Stomach (tissue), 4 donors: Measurements from ENCODE around the gene CPAMD8.

Experiments used
- EP300 ChIP-seq: sonication (generic); formaldehyde crosslinking; IDR thresholded peaks from one replicate; pipeline ENCODE4 v1.6.1; 2017; ENCODE audit warnings: antibody characterized with exemption
- POLR2A ChIP-seq, 4 donors: fragments of 450-650 bp; IDR thresholded peaks; one replicate each; pipeline ENCODE4 v1.6.1; 2016; ENCODE audit warnings: antibody characterized with exemption in 4 of 4, control low read depth in 2 of 4, mild to moderate bottlenecking in 1 of 4, moderate library complexity in 1 of 4
- POLR2AphosphoS5 ChIP-seq, 3 donors: sonication (generic); formaldehyde crosslinking; IDR thresholded peaks; one replicate each; pipeline ENCODE4 v1.6.1; 2016; ENCODE audit warnings: antibody characterized with exemption in 3 of 3
- TF ChIP-seq, protein P1 (sequence below), 7 experiments: fragments of 450-650 bp in 4 of 7; fragments of 200-600 bp in 3 of 7; sonication (generic) in 3 of 7; IDR thresholded peaks; one replicate each; pipeline ENCODE4 v1.5.1; 2016 to 2019; ENCODE audit warnings: antibody characterized with exemption in 7 of 7, control low read depth in 2 of 7, mild to moderate bottlenecking in 1 of 7

DNA sequence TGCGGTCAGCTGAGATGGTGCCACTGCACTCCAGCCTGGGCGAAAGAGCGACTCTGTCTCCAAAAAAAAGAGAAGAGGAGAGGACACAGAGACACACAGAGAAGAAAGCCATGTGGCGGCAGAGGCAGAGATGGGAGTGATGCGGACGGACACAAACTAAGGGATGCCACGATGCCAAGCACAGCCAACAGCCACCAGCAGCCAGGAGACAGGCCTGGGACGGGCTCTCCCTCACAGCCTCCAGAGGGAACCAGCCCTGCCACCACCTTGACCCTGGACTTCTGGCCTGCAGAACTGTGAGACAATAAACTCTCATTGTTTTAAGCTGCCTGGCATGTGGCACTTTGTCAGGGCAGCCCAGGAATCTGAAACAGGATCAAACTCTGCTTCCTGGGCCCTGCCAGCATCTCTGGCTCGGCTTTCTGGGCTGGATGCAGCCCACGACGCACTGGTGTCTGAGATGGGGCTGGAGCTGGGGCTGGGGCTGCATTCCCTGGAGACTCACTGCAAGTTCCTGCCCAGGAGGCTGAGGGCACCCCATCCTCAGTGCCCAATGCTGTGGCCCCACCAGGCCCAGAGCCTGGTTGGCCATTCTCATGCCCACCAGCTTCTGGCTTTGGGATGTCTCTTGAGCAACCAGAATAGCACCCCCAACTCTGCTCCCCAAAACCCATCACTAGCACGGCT, 134.8 kb downstream of the CPAMD8 start:
- TF ChIP-seq POLR2A (IDR thresholded peaks at IDR 0.05) (no peak), EP300 (no peak), POLR2AphosphoS5 (IDR thresholded peaks at IDR 0.05) (no peak)
- TF ChIP-seq, protein P1, sequence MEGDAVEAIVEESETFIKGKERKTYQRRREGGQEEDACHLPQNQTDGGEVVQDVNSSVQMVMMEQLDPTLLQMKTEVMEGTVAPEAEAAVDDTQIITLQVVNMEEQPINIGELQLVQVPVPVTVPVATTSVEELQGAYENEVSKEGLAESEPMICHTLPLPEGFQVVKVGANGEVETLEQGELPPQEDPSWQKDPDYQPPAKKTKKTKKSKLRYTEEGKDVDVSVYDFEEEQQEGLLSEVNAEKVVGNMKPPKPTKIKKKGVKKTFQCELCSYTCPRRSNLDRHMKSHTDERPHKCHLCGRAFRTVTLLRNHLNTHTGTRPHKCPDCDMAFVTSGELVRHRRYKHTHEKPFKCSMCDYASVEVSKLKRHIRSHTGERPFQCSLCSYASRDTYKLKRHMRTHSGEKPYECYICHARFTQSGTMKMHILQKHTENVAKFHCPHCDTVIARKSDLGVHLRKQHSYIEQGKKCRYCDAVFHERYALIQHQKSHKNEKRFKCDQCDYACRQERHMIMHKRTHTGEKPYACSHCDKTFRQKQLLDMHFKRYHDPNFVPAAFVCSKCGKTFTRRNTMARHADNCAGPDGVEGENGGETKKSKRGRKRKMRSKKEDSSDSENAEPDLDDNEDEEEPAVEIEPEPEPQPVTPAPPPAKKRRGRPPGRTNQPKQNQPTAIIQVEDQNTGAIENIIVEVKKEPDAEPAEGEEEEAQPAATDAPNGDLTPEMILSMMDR (IDR thresholded peaks at IDR 0.05): no peak
